Right hindlimb (tissue), 1 donor: Measurements from ENCODE around the gene SLC12A1.

Experiments used
- DNase-seq: peaks from one replicate; pipeline ENCODE4 v3.0.0-alpha.2; 2018

SLC12A1 gene

GRCh38 chr15:48205981-48206380 is at the start of gene SLC12A1:
Gene SLC12A1 (plus strand): TSS chr15:48206302. CDS start chr15:48207720, 1,418 bp downstream.
- no peak for DNase-seq

GRCh38 chr15:48168616-48169015 is 37.5 kb upstream of the SLC12A1 start:
- DNase-seq: no peak

DNA sequence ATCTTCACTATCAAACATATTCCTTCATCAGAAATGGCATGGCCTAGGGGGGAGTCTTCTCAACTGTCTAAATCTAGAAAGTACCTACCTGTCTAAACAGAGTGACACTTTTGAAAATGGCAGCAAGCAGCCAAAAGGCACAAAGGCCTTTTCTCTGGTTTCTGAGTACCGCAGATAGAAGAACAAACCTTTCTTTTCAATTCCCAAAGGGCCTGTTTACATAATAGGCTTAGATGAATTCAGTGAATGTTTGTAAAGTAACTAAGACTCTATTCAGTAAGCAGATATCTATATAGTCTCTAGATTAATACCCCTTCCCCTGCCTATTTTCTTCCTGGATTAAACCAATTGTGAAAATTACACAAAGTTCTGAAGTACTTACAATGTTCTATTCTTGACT is 35.1 kb upstream of the SLC12A1 start:
- no peak for DNase-seq

- DNase-seq: no peak
Observed at GRCh38 chr15:48175126-48175525, 31.0 kb upstream of the SLC12A1 start.

- DNase-seq: no peak
Observed at GRCh38 chr15:48176112-48176511, 30.0 kb upstream of the SLC12A1 start.

DNA sequence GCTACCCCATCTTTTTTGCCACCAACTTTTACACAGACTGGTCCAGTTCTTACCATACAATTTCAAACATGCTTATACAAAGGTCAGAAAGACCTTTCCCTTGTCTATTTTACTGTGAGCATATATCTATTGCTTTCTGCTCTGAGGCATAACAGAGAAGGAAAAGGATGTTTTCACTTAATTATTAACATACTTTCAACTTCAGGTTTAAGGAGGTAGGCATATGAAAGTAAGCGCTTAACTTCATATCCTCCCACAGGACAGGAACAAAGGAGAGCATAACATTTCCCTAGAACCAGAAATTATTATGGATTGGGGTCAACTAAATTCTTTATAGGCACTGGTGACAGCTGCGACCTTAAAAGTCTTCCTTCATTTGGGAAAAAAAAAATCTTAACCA is 29.1 kb upstream of the SLC12A1 start:
- DNase-seq: no peak

DNA sequence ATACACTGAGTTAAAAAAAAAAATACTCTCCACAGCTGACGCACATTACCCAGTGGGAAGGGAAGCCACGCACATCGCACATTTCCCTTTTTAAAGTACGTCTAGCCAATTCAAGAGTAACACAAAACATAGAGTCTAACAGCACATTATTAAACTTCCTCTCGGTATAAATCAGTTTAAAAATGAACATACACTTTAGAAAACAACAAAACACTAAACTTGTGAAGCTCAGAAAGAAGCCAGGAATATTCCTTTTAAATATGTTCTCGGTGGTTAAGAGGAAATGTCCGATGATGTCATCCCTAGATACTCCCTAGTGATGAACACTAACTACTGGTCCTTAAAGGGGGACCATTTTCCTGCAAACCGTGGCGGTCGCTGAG is 28.7 kb upstream of the SLC12A1 start:
- peak; percentile 17 for DNase-seq

DNA sequence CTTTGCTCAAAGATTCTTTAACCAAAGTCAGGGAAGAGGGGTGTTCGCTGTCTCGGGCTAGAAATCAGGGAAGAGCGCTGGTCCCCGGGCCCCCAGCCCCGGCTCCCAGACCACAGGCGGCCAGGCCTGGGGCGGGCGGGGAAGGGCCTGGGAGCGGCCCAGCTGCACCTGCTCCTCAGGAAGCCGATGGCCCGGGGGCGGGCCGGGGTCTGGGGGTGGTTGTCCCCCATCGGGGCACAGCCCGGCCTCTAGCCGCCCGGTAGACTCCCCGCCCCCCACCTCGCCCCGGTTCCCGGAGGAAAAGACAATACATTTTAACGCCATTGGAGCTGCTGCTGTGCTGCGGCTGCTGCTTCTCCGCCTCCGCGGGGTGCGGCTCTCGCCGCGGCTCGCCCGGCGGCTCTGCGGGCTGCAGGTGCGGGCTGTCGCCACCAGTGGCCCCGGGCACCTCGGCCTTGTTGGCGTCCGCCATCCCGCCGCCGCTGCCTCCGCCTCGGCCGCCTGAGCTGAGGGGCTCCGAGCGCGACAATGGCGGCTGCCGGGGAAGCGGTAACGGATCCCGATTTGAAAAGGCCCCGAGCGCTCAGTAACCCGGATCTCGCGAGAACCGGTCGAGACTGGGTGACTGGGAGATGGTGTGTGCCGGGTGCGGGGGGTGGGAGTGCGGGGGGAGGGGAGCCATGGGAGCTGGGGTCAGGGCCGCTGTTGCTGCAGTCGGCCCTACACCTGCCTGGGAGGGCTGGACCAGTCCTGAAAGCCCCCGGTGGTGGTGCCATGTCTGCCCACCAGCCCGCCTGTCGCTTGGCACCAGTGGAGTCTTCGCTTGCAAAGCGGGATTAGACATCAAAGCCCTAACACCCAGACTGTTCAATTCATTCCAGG is 28.1 kb upstream of the SLC12A1 start, which contains the start of gene MYEF2:
Gene MYEF2, minus strand, starts transcription at position 530 of the 882 bp plus-strand sequence. Its CDS starts 58 bp downstream, at position 472.
- peak; percentile 77 for DNase-seq

DNA sequence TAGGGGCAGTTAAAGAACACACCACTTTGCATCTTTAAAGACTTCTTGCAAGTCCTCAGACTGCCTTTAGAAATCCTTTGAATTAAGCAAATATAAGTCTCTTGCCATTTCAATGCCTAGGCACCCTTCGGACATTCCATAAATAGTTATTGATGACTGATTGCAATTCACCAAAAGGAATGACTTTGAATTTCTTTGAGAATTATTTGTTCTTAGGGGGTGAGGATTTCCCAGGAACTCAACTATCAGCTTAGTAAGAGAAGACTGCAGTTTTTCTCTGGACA is 27.5 kb upstream of the SLC12A1 start:
- DNase-seq: no peak

GRCh38 chr15:48182749-48183148 is 23.4 kb upstream of the SLC12A1 start:
- no peak for DNase-seq

GRCh38 chr15:48185529-48185928 is 20.6 kb upstream of the SLC12A1 start:
- no peak for DNase-seq

DNA sequence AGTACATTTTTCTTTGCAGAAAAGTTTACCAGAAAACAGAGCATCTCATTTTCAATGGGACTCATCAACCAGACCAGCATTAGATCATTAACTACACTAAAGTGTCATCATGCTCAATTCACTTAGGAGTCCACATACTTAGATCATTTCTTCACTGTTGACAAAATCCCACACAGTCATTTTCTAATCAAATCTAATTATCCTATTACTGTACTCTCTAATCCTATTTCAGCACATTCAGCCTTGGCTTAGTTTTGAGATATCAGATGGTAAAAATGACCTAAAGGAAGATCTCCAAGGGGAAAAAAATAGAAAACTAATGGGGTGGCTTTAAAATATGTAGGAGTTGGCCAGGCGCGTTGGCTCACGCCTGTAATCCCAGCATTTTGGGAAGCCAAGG is 19.8 kb upstream of the SLC12A1 start:
- no peak for DNase-seq

- DNase-seq: peak; percentile 86
Observed at GRCh38 chr15:48190932-48191573, 15.0 kb upstream of the SLC12A1 start.

DNA sequence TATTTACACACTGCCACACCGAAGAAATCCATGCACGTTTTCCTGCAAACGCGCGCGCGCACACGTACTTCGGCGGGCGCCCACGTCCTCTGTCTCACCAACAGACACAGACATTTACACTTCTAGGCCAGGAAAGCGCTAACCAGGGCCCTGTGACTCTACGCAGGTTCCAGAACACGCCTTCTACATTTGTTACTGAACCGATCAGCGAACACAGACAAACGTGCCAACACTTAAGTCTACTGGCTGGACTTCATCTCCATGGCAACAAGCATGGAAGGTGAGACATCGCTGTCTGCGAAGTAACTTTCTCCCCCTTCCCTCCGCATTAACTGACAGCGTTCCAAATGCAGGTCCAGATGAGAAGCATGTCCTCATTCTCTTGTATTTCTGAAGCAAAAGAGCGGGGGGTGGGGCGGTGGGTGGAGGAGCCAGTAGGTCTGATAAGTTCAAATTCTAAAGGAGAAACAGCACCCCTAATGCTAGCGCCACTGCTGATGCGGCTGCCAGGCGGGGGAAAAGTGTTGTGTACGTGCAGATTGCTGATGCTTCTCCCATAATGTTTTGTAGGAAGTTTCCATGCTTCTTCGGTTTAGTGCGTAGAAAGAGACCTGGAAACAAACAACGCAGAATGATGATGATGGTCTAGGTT is 14.4 kb upstream of the SLC12A1 start, which contains the start of gene CTXN2:
Gene CTXN2, plus strand, starts transcription at position 92 of the 652 bp plus-strand sequence. CDS start 9,636 bp downstream, outside the sequence.
- no peak for DNase-seq

GRCh38 chr15:48202068-48202467 is 4.0 kb upstream of the SLC12A1 start:
- DNase-seq: no peak

DNA sequence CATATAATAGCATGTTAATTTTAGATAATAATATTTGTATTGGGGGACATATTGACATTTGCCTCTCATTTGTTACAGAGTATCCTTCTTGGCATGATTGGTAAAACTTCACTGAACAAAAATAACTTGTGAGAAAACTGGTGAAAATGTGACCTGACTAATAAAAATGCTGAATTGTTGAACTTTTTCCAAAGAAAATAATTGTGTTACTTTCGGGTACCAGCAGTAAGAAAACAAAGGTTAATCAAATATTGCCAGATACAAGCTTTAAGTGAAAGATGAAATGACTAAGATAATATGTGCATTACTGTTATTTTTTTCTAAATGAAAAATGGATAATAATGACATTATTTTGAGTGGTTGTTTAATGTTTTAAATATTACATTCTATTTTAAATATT is 15.2 kb downstream of the SLC12A1 start:
- DNase-seq: no peak

- DNase-seq: peak; percentile 32
Observed at GRCh38 chr15:48221885-48222284, 15.8 kb downstream of the SLC12A1 start.

- DNase-seq: peak; percentile 22
Observed at GRCh38 chr15:48222627-48223026, 16.5 kb downstream of the SLC12A1 start.

DNA sequence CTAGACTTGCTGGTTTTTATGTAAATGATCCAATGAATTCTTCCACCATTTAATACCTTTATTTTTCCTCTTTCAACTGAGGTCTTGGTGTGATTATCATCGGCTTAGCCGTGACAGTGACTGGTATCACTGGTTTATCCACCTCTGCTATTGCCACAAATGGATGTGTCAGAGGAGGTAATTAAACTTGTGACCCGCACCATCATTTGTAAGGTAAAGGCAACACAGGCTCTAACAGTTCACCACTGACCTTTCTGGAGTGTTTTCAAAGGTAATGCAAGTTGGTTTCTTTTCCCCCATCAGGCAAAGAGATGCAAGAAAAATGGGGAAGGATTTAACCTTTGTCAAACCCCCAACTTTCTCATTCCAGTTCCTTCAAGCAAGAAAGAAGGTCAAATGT is 19.7 kb downstream of the SLC12A1 start:
- no peak for DNase-seq

DNA sequence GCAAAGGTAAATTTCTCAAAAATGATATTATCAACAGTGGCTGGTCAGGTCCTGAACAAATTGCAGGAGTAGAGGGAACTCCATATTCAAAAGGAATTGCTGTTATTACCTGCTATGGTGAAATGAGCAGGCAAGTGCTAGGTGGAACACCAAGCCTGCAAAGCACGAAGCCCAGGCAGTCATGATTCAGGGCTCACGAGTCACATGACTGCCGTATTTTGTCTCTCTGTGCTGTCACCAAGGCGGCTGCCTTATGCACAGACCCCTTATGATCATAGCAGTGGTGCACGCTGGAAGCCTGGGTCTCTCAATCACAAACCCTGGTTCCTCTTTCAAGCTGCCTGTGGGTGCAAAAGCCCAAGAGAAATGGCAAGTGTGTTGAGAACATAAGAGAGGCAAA is 24.4 kb downstream of the SLC12A1 start:
- no peak for DNase-seq

- DNase-seq: no peak
Observed at GRCh38 chr15:48233246-48233645, 27.1 kb downstream of the SLC12A1 start.

GRCh38 chr15:48239334-48239733 is 33.2 kb downstream of the SLC12A1 start:
- no peak for DNase-seq

GRCh38 chr15:48242015-48242414 is 35.9 kb downstream of the SLC12A1 start:
- DNase-seq: no peak

- DNase-seq: no peak
Observed at GRCh38 chr15:48242535-48242934, 36.4 kb downstream of the SLC12A1 start.
